GM12878 (cell line): ENCODE data around the gene DACH2.

Source experiments
- CEBPB ChIP-seq, 2 experiments: fragments of 150-350 bp in 1 of 2; IDR thresholded peaks; 2 replicates each; pipeline ENCODE4 v1.6.1; 2012 to 2014; ENCODE audit warnings: low read depth in 2 of 2, low read length in 2 of 2, borderline replicate concordance in 1 of 2, inconsistent platforms in 1 of 2
- CTCF ChIP-seq, 3 experiments: IDR thresholded peaks in 2 of 3; conservative IDR thresholded peaks in 1 of 3; 2 replicates each; pipeline ENCODE4 v1.5.1; 2011; ENCODE audit warnings: low read depth in 3 of 3, low read length in 3 of 3, mild to moderate bottlenecking in 3 of 3, control low read depth in 2 of 3, moderate library complexity in 2 of 3, inconsistent platforms in 1 of 3, mixed read lengths in 1 of 3; ENCODE audit not compliant: control insufficient read depth in 2 of 3, insufficient read depth in 1 of 3; ENCODE audit errors: extremely low read depth in 1 of 3
- ELK1 ChIP-seq: IDR thresholded peaks from 2 replicates; pipeline ENCODE4 v1.6.1; 2012; ENCODE audit warnings: low read depth, low read length, improper control_type of control experiment
- ETV6 ChIP-seq, 2 experiments: fragments of 450-650 bp in 1 of 2; IDR thresholded peaks in 1 of 2; conservative IDR thresholded peaks in 1 of 2; 2 replicates each; pipeline ENCODE4 v1.6.1; 2014; ENCODE audit warnings: antibody characterized with exemption in 1 of 2, borderline replicate concordance in 1 of 2, low read depth in 1 of 2, mild to moderate bottlenecking in 1 of 2, moderate library complexity in 1 of 2
- EZH2 ChIP-seq: IDR thresholded peaks from 2 replicates; pipeline ENCODE4 v1.6.1; 2012; ENCODE audit warnings: low read depth, mild to moderate bottlenecking, control low read depth, inconsistent platforms, low read length, borderline replicate concordance; ENCODE audit not compliant: control insufficient read depth
- FOS ChIP-seq: IDR thresholded peaks from 3 replicates; pipeline ENCODE4 v1.6.1; 2011; ENCODE audit warnings: borderline replicate concordance; ENCODE audit not compliant: insufficient read length; ENCODE audit errors: extremely low read depth
- GABPA ChIP-seq: IDR thresholded peaks from 2 replicates; pipeline ENCODE4 v1.6.1; 2014; ENCODE audit warnings: antibody characterized with exemption, low read depth, mild to moderate bottlenecking, inconsistent platforms
- HDAC2 ChIP-seq: fragments of 200-600 bp; sonication (generic); IDR thresholded peaks from 2 replicates; pipeline ENCODE4 v1.6.1; 2017
- POLR2AphosphoS5 ChIP-seq: IDR thresholded peaks from 2 replicates; pipeline ENCODE4 v1.6.1; 2011; ENCODE audit warnings: mild to moderate bottlenecking, low read length, inconsistent platforms
- REST ChIP-seq: IDR thresholded peaks from 2 replicates; pipeline ENCODE4 v1.6.1; 2012; ENCODE audit warnings: mild to moderate bottlenecking, low read depth, low read length
- YY1 ChIP-seq: IDR thresholded peaks from 2 replicates; pipeline ENCODE4 v1.6.1; 2011; ENCODE audit warnings: low read depth, mild to moderate bottlenecking, low read length
- ZBTB11 ChIP-seq: fragments of 450-650 bp; formaldehyde crosslinking; IDR thresholded peaks from 2 replicates; pipeline ENCODE4 v1.5.0; 2022; ENCODE audit warnings: mild to moderate bottlenecking, missing genetic modification characterization

- TF ChIP-seq GABPA: no peak
- no peak for TF ChIP-seq EZH2
- no peak for TF ChIP-seq REST
- no peak for TF ChIP-seq CTCF (IDR thresholded peaks at IDR 0.05 in 2 of 3, conservative IDR thresholded peaks at IDR 0.05 in 1 of 3; ENCODE audit: control insufficient read depth in 2 of 3, extremely low read depth in 1 of 3, insufficient read depth in 1 of 3, low read depth in 3 of 3, low read length in 3 of 3)
- TF ChIP-seq ZBTB11 (CRISPR knock-in tag): no peak
- TF ChIP-seq POLR2AphosphoS5: no peak
- no peak for TF ChIP-seq YY1
- TF ChIP-seq FOS: no peak
- TF ChIP-seq CEBPB (IDR thresholded peaks at IDR 0.05; ENCODE audit: borderline replicate concordance in 1 of 2, low read depth in 2 of 2, low read length in 2 of 2): no peak
- TF ChIP-seq HDAC2: no peak
- TF ChIP-seq ETV6 (conservative IDR thresholded peaks at IDR 0.05 in 1 of 2, IDR thresholded peaks at IDR 0.05 in 1 of 2; ENCODE audit: borderline replicate concordance in 1 of 2, low read depth in 1 of 2): no peak
- no peak for TF ChIP-seq ELK1
Observed at GRCh38 chrX:86137071-86137470, 11.2 kb upstream of the DACH2 start.
